Epithelial cell of prostate (primary cell): ENCODE measurements around the gene HELZ2.
A peak's percentile ranks its signal among the peaks of the same experiment; 100 is the strongest.

Experiments used
- DNase-seq: peaks from one replicate; pipeline ENCODE4 v3.0.0-alpha.2; 2011; ENCODE audit warnings: low read depth, low spot score
- H3K27ac ChIP-seq: fragments of 450-650 bp; 2 replicates; pipeline ENCODE4 v1.5.1; 2017; ENCODE audit warnings: mild to moderate bottlenecking

The HELZ2 gene

DNA sequence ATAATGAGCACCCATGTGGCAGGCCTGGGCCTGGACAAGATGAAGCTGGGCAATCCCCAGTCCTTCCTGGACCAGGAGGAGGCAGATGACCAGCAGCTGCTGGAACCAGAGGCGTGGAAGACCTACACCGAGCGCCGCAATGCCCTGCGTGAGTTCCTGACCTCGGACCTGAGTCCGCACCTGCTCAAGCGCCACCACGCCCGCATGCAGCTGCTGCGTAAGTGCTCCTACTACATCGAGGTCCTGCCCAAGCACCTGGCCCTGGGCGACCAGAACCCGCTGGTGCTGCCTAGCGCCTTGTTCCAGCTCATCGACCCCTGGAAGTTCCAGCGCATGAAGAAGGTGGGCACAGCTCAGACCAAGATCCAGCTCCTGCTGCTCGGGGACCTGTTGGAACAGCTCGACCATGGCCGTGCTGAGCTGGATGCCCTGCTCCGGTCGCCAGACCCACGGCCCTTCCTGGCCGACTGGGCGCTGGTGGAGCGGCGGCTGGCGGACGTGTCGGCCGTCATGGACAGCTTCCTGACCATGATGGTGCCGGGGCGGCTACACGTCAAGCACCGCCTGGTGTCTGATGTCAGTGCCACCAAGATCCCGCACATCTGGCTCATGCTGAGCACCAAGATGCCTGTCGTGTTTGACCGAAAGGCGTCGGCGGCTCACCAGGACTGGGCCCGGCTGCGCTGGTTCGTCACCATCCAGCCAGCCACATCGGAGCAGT, 18.2 kb downstream of the HELZ2 start:
- DNase-seq = no peak
- no peak overlapping the region for H3K27ac ChIP-seq

DNA sequence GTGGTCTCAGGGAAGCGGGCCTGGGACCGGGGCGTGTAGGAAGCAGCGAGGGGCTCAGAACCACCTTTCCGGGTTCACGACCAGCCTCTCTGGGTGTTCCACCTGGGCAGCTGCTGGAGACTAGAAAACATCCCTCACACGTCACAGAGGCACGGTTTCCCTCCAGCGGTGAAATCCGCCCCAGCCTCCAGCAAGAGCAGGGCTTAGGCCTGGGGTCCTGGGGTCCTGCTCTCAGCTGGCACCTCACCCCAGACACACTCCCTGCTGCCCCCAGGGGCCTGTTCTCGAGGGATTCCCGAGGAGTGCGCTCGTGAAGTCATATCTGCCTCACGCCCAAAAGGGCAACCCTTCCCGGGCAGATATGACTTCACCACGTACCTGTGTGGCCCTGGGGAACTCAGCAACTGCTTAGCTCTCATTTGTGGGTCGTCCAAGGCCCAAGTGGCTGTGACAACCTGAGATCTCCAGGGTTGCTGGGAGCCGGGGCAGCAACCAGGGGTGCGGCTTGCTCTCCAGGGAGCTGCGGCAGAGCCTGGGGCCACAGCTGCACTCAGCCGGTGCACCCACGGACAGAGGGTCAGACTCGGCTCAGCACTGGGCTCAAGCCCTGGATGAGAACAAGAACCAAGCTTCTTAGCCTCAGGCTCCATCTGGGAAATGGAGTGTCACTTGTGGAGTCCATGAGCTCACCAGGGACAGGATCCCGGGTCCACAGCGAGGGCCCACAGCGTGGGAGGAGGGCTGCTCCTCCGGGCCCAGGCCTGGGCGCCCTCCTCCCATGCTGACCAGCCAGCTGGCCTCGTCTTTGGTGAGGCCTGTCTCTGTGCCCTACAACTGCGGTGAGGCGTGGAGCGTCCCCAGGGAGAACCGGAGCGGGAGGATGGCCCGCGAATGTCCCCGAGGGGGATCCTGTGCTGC, 19.4 kb downstream of the HELZ2 start:
- DNase-seq = no peak
- peak overlapping the region; percentile 62 for H3K27ac ChIP-seq

DNA sequence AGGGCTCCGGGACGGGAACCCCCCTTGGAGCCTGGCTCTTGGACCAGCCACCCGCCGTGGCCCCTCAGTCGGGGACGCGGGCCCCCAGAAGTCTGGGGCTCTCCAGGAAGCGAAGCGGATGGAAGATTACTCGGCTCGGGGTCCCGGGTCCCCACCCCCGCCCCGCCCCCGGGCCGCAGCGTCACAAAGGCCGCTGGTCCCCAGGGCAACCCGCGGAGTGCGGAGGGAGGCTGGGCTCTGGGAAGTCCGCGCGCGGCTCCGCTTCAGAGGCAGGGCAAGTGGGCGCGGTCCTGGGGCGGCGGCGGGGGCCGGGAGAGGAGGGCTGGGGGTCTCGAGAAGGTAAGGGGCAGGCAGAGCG, 20.1 kb downstream of the HELZ2 start, which contains the start of gene FNDC11:
Gene FNDC11 (plus strand): TSS at position 227 of the 358 bp plus-strand sequence. CDS start 1,505 bp downstream, outside the sequence.
- DNase-seq = no peak
- peak within 1 kb of the TSS; percentile 62 for H3K27ac ChIP-seq

DNA sequence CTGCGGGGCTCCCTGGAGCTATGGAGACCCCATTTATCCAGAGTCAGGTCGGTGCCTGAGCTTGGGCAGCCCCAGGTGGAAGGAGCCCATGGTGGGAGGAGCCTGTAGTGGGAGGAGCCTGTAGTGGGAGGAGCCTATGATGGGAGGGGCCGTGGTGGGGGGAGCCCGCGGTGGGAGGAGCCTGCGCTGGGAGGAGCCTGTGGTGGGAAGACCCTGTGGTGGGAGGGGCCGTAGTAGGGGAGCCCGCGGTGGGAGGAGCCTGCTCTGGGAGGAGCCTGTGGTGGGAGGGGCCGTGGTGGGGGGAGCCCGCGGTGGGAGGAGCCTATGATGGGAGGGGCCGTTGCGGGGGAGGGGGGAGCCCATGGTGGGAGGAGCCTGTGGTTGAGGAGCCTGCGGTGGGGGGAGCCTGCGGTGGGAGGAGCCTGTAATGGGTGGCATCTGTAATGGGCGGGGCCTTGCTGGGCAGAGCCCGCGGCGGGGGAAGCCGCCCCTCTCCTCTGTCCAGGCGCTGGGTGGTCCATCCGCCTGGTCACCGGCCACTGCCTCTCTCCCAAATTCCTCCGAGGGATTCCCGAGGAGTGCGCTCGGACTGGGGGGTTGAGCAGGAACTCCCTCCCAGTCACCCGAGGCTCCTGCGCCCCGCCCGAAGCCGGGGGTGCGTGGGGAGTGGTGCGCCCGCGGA, 20.6 kb downstream of the HELZ2 start:
- peak overlapping the region; percentile 62 for H3K27ac ChIP-seq
- no peak for DNase-seq

DNA sequence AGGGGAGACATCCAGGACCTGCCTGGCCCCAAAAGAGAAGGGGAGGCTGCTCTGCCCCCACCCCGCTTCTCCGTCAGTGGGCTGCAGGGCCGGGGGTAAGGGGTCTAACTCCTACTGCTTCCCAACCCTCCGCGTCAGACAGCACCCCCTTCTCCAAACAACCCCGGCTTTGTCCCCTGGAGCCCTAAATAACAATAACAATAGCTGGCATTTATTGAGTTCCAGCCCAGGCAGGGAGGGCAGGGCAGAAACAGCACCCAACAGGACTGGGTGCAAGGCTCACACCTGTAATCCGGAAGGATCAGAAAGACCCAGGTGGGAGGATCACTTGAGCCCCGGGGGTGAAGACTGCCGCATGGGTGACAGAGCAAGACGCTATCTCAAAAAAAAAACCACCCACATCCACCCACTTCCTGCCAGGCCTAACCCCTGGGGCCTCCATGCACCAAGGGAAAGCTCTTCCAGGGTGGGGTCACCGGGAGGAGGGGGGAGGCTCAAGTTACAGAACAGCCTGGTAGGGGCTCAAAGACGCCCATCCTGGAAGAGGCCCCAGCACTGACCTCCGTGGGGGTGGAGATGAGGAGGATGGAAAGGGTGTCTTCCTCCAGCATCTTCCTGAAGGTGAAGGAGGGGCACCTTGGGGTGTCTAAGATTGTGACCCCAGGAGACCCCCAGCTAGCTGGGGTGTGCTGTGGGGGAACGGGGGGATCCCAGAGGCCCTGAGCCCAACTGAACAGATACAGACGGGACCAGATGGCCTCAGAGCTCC, 21.4 kb downstream of the HELZ2 start:
- no peak for DNase-seq
- H3K27ac ChIP-seq = peak overlapping the region; percentile 62

DNA sequence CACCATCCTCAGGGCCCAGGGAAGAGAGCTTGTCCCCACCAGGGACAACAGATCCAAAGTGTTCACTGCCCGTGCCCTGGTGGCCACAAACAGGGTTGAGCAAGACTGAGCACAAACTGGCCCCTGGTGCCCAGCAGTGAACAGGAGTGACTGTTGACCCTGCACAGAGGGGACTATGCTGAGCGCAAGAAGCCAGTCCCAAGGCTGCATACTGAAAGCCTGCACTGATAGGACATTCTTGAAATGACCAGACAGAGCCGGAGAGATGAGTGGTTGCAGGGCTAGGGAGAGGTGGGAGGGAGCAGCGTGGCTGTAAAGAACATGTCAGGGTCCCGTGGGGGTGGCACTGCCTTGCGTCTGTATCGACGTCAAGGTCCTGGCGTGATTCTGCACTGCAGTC, 23.0 kb downstream of the HELZ2 start:
- no peak for DNase-seq
- H3K27ac ChIP-seq = no peak overlapping the region

DNA sequence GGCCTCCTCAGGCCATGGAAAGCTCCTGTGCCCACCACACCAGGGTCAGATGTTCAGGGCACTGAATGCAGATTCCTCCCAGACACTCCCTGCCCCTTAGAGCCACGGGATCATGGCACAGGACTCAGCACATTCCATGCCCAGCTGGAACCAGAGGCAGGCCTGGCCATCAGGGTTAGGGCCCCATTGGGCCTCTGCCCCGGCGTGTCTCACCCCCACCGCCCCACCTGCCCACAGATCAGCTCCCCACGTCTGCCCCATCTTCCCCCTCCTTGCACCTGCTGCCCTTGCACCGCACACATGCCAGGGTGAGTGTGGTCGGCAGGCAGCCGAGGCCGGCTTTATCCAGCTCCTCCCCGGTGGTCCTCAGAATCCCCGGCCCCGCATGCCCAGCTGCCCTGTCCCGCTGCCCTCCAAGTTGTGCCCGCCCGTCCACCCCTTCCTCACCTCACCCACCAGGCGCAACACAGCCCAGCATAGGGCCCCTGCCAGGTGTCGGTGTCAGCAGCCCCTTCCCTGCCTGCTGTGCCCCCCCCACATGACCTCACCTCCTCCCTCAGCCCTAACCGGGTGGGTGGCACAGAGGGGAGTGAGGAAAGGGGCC, 24.3 kb downstream of the HELZ2 start:
- H3K27ac ChIP-seq = no peak overlapping the region
- DNase-seq = no peak

DNA sequence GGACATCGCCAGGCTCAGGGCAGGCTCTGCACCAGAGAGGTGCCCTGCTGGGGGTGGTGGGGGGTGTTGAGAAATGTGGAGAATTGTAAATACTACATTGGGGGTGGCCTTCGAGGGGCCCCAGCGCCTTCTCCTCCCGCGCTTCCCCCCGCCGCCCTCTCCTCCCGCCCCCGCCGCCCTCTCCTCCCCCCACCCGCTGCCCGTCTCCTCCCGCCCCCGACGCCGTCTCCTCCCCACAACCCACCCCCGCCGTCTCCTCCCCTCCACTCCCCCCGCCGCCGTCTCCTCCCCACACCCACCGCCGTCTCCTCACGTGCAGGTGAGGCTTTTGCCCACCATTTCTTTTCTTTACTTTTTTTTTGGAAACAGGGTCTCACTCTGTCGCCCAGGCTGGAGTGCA, 25.0 kb downstream of the HELZ2 start:
- DNase-seq = no peak
- no peak overlapping the region for H3K27ac ChIP-seq

DNA sequence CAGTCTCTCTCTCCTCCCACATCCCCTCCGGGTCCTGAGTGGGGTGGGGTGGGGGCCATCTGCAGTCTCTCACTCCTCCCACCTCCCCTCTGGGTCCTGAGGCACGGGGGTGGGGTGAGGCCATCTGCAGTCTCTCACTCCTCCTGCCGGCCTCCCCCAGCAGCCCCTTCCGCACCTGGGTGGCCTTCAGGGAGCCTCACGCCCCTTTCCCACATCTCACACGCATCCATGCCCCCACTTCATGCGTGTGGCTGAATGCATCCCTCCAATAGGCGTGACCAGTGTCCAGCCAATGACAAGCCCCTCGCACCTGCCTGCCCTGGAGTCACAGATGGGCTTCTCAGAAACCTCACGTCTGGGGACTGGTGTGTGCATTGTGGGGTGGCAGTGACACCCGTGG, 25.5 kb downstream of the HELZ2 start:
- H3K27ac ChIP-seq = no peak overlapping the region
- DNase-seq = no peak

DNA sequence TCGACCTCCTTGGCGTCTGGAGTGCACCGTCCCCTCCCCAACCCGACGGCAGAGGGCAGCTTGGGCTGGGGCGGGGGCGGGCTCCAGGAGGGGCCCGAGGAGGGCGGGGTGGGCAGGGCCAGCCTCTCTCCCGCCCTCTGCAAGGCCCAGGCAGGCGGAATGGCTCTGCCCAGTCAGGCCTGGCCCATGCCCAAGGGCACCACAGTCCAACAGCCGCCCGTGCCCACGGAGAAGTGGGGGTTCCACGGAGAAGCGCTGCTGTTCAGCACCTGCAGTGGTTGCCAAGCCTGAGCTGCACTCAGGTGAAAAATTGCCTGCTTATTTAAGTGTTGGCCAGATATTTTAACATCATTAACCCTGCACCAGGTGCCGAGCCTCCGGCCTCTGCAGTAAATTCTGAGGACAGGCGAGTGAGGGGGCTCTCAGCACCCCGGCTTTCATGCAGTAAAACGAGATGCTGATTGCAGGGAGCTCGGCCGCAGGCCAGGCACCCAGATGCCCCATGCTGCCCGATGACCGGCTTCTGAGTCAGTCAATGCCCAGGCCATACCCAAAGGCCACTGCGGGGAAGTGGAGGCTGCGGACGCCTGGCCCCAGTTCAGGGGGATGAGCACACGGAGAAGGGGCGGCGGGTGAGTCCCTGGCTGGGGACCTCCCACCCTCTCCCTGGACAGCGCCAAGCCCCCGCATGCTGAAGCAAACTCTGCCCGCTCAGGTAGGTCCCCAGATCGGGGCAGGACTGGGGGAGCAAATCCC, 26.1 kb downstream of the HELZ2 start, which contains the start of gene SRMS:
Gene SRMS (minus strand): TSS at position 25 of the 756 bp plus-strand sequence. CDS start 286 bp downstream, outside the sequence.
- no peak for DNase-seq
- no peak within 1 kb of the TSS for H3K27ac ChIP-seq

DNA sequence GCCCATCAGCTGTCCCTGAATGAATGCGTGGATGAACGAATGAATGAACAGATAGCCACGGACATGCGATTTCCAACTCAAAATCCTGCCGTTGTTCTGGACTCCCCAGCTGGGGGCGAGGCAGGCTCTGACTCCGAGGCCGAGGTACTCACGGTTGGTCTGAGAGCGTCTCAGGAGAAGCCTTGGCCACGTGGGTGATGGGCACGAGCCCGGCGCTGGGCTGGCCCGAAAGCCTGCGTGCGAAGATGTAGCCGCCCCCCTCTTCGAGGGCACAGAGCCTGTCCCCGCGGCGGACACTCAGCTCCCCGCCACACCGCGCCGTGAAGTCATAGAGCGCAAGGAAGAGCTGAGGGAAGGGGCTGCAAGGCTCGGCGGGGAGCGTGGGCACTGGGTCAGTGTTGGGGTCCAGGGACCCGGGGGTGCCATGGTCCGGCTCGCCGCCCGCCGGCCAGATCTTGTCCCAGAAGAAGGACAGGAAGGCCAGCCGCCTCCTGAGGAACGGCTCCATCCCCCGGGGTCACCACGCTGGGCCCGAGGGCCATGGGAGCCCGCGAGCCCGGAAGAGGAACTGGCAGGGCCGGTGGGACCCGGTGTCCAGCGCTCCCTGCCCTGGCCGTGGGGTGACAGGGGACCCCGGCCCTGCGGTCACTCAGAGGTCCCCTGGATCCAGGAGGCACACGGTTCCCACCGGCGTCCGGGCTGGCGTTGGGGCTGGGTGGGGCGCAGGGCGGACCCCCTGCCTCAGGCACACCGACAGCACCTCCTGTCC, 26.9 kb downstream of the HELZ2 start:
- DNase-seq = no peak
- H3K27ac ChIP-seq = no peak overlapping the region

DNA sequence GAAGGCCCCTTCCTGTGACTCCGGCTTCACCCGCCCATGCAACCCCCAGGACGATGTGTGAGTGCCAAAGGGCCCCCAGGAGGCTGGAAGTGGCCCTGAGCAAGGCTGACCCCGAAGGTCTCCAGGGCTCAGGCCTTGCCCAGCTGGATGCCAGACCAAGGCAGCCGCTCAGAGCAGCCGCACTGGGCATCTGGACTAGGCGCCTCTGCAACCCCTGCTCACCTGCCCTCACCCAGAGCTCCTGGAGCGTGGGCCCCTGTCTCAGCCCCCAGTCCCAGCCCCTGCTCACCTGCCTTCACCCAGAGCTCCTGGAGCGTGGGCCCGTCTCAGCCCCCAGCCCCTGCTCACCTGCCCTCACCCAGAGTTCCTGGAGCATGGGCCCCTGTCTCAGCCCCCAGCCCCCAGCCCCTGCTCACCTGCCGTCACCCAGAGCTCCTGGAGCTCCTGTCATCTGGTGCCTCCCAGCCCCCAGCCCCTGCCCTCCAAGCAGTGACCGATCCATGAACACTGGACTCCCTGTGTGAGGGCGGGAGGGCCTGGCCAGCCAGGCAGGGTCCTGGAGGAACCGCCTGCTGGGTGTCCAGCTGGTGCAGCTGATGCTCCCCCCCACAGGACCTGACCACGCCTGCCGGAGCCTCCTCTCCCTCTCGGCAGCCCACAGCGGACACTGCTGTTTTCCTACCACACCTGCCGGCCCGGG, 27.6 kb downstream of the HELZ2 start:
- no peak for DNase-seq
- H3K27ac ChIP-seq = no peak overlapping the region

DNA sequence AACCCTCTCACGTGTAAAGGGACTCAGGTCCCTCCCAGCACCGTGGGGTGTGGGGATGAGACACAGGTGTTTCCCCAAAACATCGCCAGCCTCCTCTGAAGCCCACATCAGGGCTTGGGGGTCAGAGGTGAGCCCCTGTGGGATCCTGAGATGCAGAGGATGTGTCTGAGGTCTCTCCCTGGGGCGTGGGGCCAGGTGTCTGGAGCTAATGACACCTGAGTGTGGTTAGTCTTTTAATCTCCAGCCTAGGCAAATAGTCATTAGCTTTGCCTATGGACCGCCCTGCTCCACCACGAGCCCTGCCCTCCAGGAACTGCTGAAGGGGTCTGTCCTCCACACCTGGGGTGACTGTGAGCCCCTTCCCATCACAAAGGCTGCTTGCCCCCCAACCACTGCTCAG, 28.2 kb downstream of the HELZ2 start:
- DNase-seq = no peak
- peak overlapping the region; percentile 33 for H3K27ac ChIP-seq

DNA sequence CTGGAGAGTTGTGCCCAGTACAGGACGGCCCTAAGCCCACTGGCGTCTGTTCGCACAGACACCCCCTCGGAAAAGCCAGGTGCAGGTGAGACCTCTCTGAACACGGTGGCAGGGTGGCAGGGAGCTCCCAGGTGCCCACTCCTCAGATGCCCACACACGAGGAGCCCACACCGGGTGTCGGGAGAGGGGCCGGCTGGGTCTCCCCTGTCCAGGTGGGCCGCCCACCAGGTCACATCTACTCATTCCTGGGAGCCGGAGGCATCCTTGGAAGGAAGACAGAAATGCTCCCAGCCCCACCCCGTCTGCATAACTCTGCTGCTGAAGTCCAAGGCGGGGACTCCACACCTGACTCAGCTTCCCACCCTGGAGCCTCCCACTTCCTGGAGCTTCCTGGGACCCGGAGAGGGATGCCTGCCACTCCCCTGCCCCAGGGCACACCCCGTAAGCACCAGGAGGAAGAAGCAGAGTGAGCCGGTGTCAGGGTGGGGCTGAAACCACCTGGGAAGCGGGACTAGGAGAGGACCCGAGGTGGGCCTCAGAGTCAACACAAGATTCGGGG, 29.0 kb downstream of the HELZ2 start:
- peak overlapping the region; percentile 33 for H3K27ac ChIP-seq
- DNase-seq = no peak

DNA sequence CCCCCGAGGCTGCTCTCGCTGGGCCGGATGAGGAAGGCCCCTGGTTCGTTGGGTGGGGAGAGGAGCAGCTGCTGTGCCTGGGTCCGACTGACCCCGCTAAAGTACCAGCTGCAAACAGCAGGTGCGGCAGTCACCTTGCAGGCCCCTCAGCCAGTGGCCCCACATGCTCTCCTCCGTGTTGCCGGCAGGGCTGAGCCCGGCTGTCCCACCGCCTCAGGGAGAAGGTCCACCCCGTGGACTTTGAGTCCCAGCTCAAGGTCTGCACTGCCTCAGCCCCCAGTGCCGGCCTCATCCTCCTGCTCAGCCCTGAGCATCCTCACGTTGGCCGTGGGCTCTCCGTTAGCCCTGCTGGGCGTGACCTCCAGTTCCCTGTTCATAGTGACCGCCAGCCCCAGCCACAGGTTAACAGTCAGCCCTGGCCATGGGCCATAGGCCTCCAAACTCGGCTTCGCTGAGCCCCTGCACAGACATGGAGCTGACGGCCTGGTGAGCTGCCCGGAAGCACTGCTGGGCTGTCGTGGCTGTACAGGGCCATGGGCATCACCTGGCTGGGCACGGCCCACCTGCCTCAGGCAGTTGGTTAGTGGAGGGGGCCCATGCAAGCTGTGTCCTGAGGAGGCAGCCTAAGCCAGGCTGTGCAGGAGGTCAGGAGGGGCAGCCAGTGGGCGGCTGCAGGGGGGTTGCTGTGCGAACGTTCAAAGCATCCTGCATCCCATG, 29.6 kb downstream of the HELZ2 start:
- H3K27ac ChIP-seq = peak overlapping the region; percentile 33
- DNase-seq = no peak

DNA sequence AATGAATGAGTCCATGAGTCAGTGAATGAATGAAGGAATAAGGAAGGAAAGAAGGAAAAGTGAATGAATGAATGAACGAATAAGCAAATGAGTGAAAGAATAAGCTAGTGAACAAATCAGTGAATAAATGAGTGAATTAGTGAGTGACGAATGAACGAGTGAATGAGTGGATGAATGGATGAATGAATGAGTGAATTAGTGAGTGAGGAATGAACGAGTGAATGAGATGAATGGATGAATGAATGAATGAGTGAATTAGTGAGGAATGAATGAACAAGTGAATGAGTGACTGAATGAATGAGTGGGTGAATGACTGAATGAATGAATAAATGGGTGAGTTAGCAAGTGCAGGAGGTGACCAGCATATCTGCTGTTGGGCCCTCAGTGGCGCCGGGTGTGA, 30.3 kb downstream of the HELZ2 start:
- H3K27ac ChIP-seq = no peak overlapping the region
- DNase-seq = no peak

DNA sequence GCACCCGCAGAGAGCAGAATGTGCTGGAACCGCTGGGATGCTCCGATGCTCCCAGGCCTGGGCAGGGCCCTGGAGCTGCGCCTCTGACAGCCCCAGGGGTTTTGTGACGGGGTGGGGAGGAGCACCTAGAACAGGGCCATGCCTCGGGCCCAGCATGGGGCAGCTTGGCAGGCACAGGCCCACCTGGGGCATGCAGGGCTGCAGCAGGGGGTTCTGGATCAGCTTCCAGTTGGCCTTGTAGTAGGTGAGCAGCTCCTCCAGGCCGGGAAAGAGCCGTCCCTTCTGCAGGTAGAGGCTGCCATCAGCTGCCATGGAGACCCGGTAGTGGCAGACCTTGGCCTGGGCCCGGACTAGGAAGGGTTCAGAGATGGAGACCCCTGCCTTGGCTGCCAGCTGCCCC, 30.9 kb downstream of the HELZ2 start:
- no peak overlapping the region for H3K27ac ChIP-seq
- DNase-seq = no peak
